ENCODE results near the gene CCDC154.

DNA sequence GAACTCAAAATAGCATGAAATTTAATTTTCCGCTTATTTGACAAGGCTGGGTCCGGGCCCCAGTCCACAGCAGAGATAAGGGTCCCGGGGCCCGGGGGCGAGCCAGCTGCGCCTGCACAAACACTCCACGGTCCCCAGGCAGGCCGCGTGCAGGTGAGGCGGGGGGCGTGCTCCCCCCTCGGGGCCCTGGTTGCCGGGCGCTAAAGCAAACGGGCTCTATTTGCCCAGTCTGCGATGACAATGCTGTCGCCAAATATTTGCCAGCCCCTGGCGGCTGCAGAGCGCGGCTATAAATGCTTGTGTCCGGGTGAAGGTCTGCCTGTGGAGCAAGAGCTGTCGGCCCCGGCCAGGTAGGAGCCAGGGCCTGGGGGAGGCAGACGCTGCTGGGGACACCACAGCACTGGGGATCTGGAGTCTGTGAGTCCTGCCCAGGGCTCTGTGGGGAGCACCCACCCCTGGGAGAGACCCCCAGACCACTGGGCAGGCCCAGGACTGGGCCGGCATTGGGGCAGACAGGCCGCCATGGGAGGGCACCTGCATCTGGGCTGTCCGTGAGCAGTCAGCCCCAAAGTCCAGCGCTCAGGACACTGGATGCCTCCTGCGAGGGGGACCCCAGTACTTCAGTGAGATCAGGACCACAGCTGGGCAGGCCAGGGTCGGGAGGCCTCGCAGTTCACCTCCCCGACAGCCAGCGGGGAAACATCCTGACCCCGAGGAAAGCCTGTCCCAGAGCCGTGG lies 13.4 kb downstream of the CCDC154 start, which contains the start of gene PERCC1:
- no peak for TF ChIP-seq POLR2A (IDR thresholded peaks at IDR 0.05; ENCODE audit: low read depth, low read length)
- no peak for TF ChIP-seq SIN3A (IDR thresholded peaks at IDR 0.05; ENCODE audit: low read depth, low read length)
- TF ChIP-seq, protein P1, sequence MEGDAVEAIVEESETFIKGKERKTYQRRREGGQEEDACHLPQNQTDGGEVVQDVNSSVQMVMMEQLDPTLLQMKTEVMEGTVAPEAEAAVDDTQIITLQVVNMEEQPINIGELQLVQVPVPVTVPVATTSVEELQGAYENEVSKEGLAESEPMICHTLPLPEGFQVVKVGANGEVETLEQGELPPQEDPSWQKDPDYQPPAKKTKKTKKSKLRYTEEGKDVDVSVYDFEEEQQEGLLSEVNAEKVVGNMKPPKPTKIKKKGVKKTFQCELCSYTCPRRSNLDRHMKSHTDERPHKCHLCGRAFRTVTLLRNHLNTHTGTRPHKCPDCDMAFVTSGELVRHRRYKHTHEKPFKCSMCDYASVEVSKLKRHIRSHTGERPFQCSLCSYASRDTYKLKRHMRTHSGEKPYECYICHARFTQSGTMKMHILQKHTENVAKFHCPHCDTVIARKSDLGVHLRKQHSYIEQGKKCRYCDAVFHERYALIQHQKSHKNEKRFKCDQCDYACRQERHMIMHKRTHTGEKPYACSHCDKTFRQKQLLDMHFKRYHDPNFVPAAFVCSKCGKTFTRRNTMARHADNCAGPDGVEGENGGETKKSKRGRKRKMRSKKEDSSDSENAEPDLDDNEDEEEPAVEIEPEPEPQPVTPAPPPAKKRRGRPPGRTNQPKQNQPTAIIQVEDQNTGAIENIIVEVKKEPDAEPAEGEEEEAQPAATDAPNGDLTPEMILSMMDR (IDR thresholded peaks at IDR 0.05 in 2 of 3, conservative IDR thresholded peaks at IDR 0.05 in 1 of 3; ENCODE audit: control insufficient read depth in 2 of 3, extremely low read depth in 1 of 3, insufficient read depth in 1 of 3, low read depth in 3 of 3, low read length in 3 of 3): no peak
- TF ChIP-seq SREBF1 (IDR thresholded peaks at IDR 0.05; ENCODE audit: low read length): no peak
- no peak for TF ChIP-seq RELA (IDR thresholded peaks at IDR 0.05; ENCODE audit: borderline replicate concordance, partially characterized antibody)
- TF ChIP-seq, protein P2, sequence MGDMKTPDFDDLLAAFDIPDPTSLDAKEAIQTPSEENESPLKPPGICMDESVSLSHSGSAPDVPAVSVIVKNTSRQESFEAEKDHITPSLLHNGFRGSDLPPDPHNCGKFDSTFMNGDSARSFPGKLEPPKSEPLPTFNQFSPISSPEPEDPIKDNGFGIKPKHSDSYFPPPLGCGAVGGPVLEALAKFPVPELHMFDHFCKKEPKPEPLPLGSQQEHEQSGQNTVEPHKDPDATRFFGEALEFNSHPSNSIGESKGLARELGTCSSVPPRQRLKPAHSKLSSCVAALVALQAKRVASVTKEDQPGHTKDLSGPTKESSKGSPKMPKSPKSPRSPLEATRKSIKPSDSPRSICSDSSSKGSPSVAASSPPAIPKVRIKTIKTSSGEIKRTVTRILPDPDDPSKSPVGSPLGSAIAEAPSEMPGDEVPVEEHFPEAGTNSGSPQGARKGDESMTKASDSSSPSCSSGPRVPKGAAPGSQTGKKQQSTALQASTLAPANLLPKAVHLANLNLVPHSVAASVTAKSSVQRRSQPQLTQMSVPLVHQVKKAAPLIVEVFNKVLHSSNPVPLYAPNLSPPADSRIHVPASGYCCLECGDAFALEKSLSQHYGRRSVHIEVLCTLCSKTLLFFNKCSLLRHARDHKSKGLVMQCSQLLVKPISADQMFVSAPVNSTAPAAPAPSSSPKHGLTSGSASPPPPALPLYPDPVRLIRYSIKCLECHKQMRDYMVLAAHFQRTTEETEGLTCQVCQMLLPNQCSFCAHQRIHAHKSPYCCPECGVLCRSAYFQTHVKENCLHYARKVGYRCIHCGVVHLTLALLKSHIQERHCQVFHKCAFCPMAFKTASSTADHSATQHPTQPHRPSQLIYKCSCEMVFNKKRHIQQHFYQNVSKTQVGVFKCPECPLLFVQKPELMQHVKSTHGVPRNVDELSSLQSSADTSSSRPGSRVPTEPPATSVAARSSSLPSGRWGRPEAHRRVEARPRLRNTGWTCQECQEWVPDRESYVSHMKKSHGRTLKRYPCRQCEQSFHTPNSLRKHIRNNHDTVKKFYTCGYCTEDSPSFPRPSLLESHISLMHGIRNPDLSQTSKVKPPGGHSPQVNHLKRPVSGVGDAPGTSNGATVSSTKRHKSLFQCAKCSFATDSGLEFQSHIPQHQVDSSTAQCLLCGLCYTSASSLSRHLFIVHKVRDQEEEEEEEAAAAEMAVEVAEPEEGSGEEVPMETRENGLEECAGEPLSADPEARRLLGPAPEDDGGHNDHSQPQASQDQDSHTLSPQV (IDR thresholded peaks at IDR 0.05): no peak
- no peak for TF ChIP-seq EED (IDR thresholded peaks at IDR 0.05; ENCODE audit: low read depth)
- no peak for TF ChIP-seq ETV6 (conservative IDR thresholded peaks at IDR 0.05 in 1 of 2, IDR thresholded peaks at IDR 0.05 in 1 of 2; ENCODE audit: borderline replicate concordance in 1 of 2, low read depth in 1 of 2)

Data from GM12878 (cell line).